Hematopoietic multipotent progenitor cell treated with erythropoietin and hydrocortisone succinate and interleukin-3 and kit ligand, for 17 days (in vitro differentiated cells): ENCODE measurements around the gene PELI3.
A peak's percentile ranks its signal among the peaks of the same experiment; 100 is the strongest.

ENCODE experiments used
- DNase-seq: peaks from one replicate; pipeline ENCODE4 v3.0.0-alpha.2; 2015; ENCODE audit warnings: low spot score

The PELI3 gene

GRCh38 chr11:66475349-66476172 is 8.9 kb downstream of the PELI3 start:
- no peak for DNase-seq

GRCh38 chr11:66476173-66476840 is 9.6 kb downstream of the PELI3 start:
- DNase-seq = no peak

DNA sequence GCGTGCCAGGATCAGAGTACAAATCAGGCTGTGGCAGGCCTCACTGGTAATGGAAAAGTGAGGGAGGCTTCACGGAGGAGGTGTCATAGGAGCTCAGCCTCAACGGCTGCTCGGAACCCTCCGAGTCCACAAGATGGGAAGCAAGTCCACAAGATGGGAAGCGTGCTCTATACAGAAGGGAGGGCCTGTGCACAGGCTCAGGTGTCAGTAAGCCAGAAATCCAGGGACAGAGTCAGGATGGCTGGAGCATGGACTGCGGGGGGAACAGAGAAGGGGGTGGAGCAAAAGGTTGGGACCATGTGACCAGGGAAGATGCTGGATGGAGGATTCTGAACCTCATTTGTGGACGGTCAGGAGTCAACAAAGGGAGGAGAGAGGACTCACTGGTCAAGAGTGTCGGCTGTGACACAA is 10.1 kb downstream of the PELI3 start:
- DNase-seq = no peak

DNA sequence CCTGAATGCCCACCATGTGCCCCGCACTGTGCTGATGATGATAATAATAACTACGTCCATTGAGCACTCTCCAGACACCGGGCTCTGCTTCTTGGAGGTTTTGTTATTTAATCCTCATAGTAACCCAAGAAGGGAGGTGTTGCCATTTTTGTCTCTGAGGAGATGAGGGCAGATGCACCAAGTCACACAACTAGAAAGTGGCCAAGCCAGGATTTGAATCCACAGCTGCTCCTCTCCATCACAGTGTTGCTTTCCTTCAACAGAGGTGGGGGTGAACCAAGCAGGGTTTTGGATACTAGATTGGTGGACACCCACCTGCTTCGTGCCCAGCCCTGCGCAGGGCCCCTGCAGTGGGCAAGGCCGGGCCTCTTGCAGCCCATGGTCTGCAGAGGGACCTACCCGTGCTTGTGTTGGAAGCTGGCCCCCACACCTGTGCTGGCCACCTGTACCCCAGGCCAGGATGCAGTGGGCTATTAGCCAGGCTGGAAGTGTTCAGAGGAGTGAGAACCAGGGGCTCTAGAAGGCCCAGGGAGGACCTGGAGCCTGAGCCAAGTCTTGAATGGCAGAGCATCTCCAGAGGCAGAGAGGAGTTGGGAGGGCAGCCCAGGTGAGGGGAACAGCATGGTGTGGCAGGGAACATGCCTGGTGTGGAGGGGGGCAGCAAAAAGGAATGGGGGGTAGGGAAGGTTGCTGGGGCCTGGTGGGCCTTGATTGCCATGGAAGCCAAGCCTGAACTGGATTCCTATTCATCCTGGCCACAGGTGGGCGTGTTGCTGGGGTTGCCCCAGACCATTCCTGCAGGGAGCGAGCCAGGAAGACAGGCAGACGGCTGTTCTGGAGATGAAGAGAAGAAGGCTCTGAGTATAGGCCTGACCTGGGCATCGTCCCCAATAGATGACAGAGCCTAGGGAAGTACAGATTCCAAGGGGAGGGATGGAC is 10.8 kb downstream of the PELI3 start:
- DNase-seq = no peak

- peak; percentile 32 for DNase-seq
These were observed 12.2 kb downstream of the PELI3 start for GRCh38 chr11:66478729-66479393.

GRCh38 chr11:66479394-66480116 is 12.8 kb downstream of the PELI3 start:
- DNase-seq = no peak

DNA sequence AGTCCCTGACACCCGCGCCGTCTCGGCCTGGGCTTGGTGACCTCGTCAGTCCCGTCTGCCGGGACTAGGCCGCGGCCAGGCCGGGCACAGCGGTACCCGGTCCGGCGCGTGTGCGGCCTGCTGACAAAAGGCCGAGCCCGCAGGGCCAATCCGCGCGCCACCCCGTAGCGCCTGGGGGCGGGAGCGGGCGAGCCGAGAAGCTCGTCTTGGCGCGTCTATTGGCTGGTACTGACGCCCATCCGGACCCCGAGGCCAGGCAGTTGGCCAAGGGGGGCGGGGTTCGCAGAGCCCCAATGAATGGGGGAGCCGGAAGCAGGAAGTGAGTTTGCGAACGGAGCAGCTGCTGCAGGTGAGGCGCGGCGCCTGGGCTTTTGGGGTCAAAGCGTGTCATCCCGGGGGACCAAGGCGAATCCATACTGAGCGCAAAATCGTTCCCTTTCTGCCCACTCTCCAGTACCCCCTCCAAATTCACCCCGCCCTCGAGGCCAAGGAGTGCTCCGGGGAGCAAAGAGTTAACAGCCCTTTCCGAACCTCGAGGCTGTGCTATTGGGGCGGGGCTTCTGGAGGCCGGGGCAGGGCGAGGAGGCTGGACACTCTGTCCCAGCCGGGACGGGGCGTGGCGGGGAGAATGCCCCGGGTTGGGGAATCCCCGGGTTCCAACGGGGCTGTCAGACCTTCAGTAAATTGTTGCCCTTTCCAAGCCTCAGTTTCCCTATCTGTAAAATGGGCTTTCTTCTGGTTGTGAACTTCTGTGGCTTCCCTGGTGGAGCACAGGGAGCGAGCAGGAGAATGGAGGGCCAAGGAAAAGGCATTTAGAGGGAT is 13.6 kb downstream of the PELI3 start, which contains the start of gene DPP3:
Gene DPP3 (plus strand): TSS at position 318 of the 822 bp plus-strand sequence. CDS start 1,767 bp downstream, outside the sequence.
- DNase-seq = peak; percentile 91

- DNase-seq = no peak
These were observed 18.2 kb downstream of the PELI3 start for GRCh38 chr11:66484806-66485380.

DNA sequence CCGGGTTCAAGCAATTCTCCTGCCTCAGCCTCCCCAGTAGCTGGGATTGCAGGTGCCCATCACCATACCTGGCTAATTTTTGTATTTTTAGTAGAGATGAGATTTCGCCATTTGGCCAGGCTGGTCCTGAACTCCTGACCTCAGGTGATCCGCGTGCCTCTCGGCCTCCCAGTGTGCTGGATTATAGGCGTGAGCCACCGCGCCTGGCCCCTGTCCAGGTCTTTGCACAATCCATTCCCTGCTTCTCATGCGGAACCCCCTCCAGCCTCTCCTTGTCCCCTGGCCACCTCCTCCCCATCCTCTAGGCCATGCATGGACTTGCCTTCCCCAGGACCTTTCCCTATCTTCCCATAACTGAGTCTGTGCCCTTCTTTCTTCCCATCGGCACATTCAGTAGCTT is 22.3 kb downstream of the PELI3 start:
- DNase-seq = no peak

- DNase-seq = no peak
These were observed 22.9 kb downstream of the PELI3 start for GRCh38 chr11:66489636-66490035.

- DNase-seq = no peak
These were observed 24.7 kb downstream of the PELI3 start for GRCh38 chr11:66491315-66491935.

DNA sequence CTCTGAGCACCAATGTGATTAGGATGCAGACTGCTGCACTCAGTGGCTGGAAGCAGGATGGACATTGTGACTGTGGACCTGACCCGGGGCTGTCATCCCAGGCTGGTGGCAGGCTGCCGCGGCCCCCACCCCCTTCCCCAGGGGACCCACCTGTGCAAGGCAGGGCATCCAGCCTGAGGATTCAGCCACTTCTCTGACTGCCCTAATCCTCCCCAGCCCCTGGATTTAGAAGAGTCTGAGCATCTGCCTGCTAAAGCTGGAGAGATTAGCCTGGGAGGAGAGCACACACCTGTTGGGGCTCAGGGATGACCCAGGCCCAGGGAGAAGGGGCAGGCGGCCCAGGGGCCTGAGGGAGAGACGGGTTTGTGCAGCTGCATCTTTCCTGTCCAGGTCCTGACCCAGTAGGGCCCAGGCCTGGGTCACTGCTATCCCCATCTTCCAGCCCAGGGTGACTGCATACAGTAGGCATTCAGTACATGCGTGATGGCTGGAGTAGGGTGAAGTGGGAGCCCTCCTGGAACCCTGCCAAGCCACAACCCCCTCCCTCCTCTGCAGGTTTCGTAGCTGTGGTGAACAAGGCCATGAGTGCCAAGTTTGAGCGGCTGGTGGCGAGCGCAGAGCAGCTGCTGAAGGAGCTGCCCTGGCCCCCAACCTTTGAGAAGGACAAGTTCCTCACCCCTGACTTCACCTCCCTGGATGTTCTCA is 25.6 kb downstream of the PELI3 start:
- DNase-seq = no peak

- no peak for DNase-seq
These were observed 26.4 kb downstream of the PELI3 start for GRCh38 chr11:66493130-66493529.

GRCh38 chr11:66494458-66494857 is 27.8 kb downstream of the PELI3 start:
- no peak for DNase-seq

DNA sequence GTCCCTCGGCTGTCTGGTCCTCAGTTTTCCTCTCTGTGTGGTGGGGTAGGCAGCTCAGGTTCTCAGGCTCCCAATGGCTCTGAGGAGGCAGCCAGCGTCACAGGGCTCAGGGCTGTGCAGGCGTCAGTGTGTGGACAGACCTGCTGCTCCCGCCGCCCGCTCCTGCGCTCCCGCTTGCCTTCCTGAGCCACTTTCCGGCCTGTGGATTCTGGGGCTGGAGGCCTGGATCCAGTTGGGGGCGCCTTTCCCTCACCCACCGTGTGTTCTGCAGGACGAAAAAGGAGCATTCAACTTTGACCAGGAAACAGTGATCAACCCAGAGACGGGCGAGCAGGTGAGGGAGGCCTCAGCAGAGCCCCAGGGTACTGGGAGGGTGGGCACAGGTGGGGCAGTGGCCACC is 28.2 kb downstream of the PELI3 start:
- DNase-seq = no peak

DNA sequence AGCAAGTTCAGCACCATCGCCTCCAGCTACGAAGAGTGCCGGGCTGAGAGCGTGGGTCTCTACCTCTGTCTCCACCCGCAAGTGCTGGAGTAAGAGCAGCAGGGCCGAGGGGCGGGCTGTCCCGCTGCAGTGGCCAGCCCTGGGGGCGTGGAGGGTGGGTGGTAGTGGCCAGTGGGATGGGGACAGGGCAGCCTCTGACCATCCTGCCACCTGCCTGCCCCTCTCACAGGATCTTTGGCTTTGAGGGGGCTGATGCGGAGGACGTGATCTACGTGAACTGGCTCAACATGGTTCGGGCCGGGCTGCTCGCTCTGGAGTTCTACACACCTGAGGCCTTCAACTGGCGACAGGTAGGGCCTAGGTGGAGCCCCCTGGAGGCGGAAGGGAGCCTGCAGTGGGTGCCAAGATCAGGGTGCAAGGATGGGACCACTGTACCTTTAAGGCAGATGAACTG is 28.7 kb downstream of the PELI3 start:
- no peak for DNase-seq

DNA sequence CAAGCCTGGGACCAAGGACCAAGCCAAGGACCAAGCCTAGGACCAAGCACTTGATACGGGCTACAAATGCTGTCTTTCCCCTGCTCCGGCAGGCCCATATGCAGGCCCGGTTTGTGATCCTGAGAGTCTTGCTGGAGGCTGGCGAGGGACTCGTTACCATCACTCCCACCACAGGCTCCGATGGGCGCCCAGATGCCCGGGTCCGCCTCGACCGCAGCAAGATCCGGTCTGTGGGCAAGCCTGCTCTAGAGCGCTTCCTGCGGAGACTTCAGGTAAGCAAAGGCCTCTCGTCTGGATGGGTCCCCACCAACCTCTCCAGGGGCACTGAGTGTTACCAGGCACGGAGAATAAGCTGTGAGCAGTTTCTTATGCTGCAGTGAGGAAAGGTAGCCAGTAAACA is 30.5 kb downstream of the PELI3 start:
- no peak for DNase-seq

GRCh38 chr11:66498506-66498905 is 31.8 kb downstream of the PELI3 start:
- DNase-seq = no peak
